Measurements from ENCODE around the gene FETUB. TPM values are rescaled to one million over a fixed set of nuclear protein-coding genes. Genes with fewer than 3 reads are reported as not detected.

The FETUB gene
- total RNA-seq, 1 experiment from 2014 or later, result not detected

GRCh38 chr3:186609247-186609868, 30.8 kb upstream of the FETUB start:
- H3K27me3 ChIP-seq (ENCODE audit: insufficient read depth, low read depth), result no peaks in the 10 kb centered on the region
- H3K4me1 ChIP-seq (replicated peaks; ENCODE audit: insufficient read depth), result peaks cover 9% of the 10 kb centered on the region
- H3F3A ChIP-seq (ENCODE audit: insufficient read depth, low read depth), result no peaks in the 10 kb centered on the region
- no peak for TF ChIP-seq EZH2 (IDR thresholded peaks at IDR 0.05; ENCODE audit: low read depth)
- TF ChIP-seq, protein P1, sequence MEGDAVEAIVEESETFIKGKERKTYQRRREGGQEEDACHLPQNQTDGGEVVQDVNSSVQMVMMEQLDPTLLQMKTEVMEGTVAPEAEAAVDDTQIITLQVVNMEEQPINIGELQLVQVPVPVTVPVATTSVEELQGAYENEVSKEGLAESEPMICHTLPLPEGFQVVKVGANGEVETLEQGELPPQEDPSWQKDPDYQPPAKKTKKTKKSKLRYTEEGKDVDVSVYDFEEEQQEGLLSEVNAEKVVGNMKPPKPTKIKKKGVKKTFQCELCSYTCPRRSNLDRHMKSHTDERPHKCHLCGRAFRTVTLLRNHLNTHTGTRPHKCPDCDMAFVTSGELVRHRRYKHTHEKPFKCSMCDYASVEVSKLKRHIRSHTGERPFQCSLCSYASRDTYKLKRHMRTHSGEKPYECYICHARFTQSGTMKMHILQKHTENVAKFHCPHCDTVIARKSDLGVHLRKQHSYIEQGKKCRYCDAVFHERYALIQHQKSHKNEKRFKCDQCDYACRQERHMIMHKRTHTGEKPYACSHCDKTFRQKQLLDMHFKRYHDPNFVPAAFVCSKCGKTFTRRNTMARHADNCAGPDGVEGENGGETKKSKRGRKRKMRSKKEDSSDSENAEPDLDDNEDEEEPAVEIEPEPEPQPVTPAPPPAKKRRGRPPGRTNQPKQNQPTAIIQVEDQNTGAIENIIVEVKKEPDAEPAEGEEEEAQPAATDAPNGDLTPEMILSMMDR (conservative IDR thresholded peaks at IDR 0.05), result peak; percentile 45; the same call in 1 of the 2 replicates
- H3K27ac ChIP-seq, result no peak overlapping the region
- ChIA-PET CTCF (interaction anchor here (0.6 to 1.7 kb wide), 4 partner anchors 13 to 293 kb away, joined by 3 to 7 read pairs (median 3); no protein-coding TSS in a partner anchor), POLR2A (ENCODE audit: unreplicated experiment) (no interaction called here)
- H3K36me3 ChIP-seq (ENCODE audit: low read depth), result no peaks in the 10 kb centered on the region
- intact Hi-C loops (cut with micrococcal nuclease; ENCODE audit: unreplicated experiment), result no loop called here
- no peaks in the 10 kb centered on the region for H3K9me3 ChIP-seq (ENCODE audit: insufficient read depth, low read depth)
- no peak overlapping the region for H3K4me3 ChIP-seq
- H2AFZ ChIP-seq, result no peak overlapping the region
- no peaks in the 10 kb centered on the region for H4K20me1 ChIP-seq (ENCODE audit: insufficient read depth)
- H3K4me2 ChIP-seq, result no peak overlapping the region
- no TSS peak for BruUV-seq (replicated peaks)
- no peaks in the 10 kb centered on the region for H3K9me2 ChIP-seq (ENCODE audit: insufficient read depth)
- DNase-seq, result peak in 1 of 2 experiments; percentile 42
- H3K79me2 ChIP-seq (ENCODE audit: low read depth), result no peaks in the 10 kb centered on the region

DNA sequence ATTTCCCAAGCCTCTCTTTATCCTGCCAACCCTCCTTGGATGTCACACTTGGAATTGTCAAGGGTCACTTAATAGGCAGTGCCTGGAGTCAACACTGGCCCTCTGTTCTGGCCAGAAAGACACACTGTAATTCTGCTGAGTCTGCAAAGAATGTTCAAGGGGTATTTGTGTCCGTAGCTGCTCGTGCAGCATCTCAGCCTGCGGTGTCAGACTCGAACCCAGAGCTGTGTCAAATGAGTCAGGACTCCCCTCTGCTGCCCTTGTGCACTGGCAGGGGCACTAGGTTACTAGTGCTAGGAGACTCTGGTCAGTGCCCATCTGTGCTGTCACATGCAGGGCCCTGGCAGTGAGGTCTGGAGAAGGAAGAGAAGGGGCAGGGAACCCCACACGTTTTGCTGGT, 28.1 kb upstream of the FETUB start:
- H3K4me3 ChIP-seq, result no peak overlapping the region
- no peak overlapping the region for H3K4me2 ChIP-seq
- POLR2A ChIA-PET (ENCODE audit: unreplicated experiment), result no interaction called here
- no peaks in the 10 kb centered on the region for H4K20me1 ChIP-seq (ENCODE audit: insufficient read depth)
- intact Hi-C loops (cut with micrococcal nuclease; ENCODE audit: unreplicated experiment), result loop anchor here (10.0 kb wide), 2 partner anchors 323 to 1103 kb away; partner anchors contain the start of gene ST6GAL1
- TF ChIP-seq, protein P1 (conservative IDR thresholded peaks at IDR 0.05), result no peak
- no peak for TF ChIP-seq EZH2 (IDR thresholded peaks at IDR 0.05; ENCODE audit: low read depth)
- H3K27ac ChIP-seq, result no peak overlapping the region
- no peaks in the 10 kb centered on the region for H3K36me3 ChIP-seq (ENCODE audit: low read depth)
- no TSS peak for BruUV-seq (replicated peaks)
- no peaks in the 10 kb centered on the region for H3K79me2 ChIP-seq (ENCODE audit: low read depth)
- H3K4me1 ChIP-seq (replicated peaks; ENCODE audit: insufficient read depth), result peaks cover 9% of the 10 kb centered on the region
- H3K9me3 ChIP-seq (ENCODE audit: insufficient read depth, low read depth), result no peaks in the 10 kb centered on the region
- H3K27me3 ChIP-seq (ENCODE audit: insufficient read depth, low read depth), result no peaks in the 10 kb centered on the region
- no peaks in the 10 kb centered on the region for H3K9me2 ChIP-seq (ENCODE audit: insufficient read depth)
- peaks cover 10% of the 10 kb centered on the region; the same call in 1 of the 2 replicates for H3F3A ChIP-seq (ENCODE audit: insufficient read depth, low read depth)
- no peak overlapping the region for H2AFZ ChIP-seq
- DNase-seq, result no peak
- CTCF ChIA-PET, result interaction anchor here (0.6 to 1.4 kb wide), 2 partner anchors 11 to 207 kb away, joined by 3 read pairs; no protein-coding TSS in a partner anchor

- Histone ChIP-seq H3F3A (ENCODE audit: insufficient read depth, low read depth) (peaks cover 10% of the 10 kb centered on the region; the same call in 1 of the 2 replicates), H4K20me1 (ENCODE audit: insufficient read depth) (no peaks in the 10 kb centered on the region), H3K4me3 (no peak within 1 kb of the TSS), H2AFZ (no peak within 1 kb of the TSS), H3K4me2 (no peak within 1 kb of the TSS), H3K4me1 (replicated peaks; ENCODE audit: insufficient read depth) (peaks cover 16% of the 10 kb centered on the region), H3K27me3 (ENCODE audit: insufficient read depth, low read depth) (no peaks in the 10 kb centered on the region), H3K9me3 (ENCODE audit: insufficient read depth, low read depth) (no peaks in the 10 kb centered on the region), H3K9me2 (ENCODE audit: insufficient read depth) (no peaks in the 10 kb centered on the region), H3K36me3 (ENCODE audit: low read depth) (no peaks in the 10 kb centered on the region), H3K79me2 (ENCODE audit: low read depth) (no peaks in the 10 kb centered on the region), H3K27ac (no peak within 1 kb of the TSS)
- POLR2A ChIA-PET (ENCODE audit: unreplicated experiment), result no interaction called here
- TF ChIP-seq, protein P1 (conservative IDR thresholded peaks at IDR 0.05), result no peak
- TF ChIP-seq EZH2 (IDR thresholded peaks at IDR 0.05; ENCODE audit: low read depth), result no peak
- DNase-seq, result no peak
- no TSS peak for BruUV-seq (replicated peaks)
- intact Hi-C loops (cut with micrococcal nuclease; ENCODE audit: unreplicated experiment), result loop anchor here (10.0 kb wide), 2 partner anchors 322 to 1102 kb away; partner anchors contain the start of gene ST6GAL1
- CTCF ChIA-PET, result interaction anchor here (0.6 to 2.5 kb wide), 3 partner anchors 140 to 208 kb away, joined by 3 to 11 read pairs (median 6); no protein-coding TSS in a partner anchor
Measured at GRCh38 chr3:186612721-186613636, 27.2 kb upstream of the FETUB start, which contains the start of gene AHSG. Gene AHSG, plus strand, starts transcription at chr3:186613060. Its CDS starts 82 bp downstream, at chr3:186613142.

Measured in PC-9 (cell line).